Measurements from ENCODE around the gene MAPK10. TPM values are rescaled to one million over a fixed set of nuclear protein-coding genes. Genes with fewer than 3 reads are reported as not detected.

Gene MAPK10
- total RNA-seq, 2 donors from 2014 or later, result 0.87 to 0.95 TPM

- H3K4me3 Mint-ChIP-seq, result no peak overlapping the region
- peaks cover 9% of the 10 kb centered on the region for H3K27me3 Mint-ChIP-seq
- H3K9me3 Mint-ChIP-seq, result no peaks in the 10 kb centered on the region
- ATAC-seq (replicated peaks), result no peak
- no peaks in the 10 kb centered on the region for H3K4me1 Mint-ChIP-seq
- H3K36me3 Mint-ChIP-seq (ENCODE audit: low read depth), result no peaks in the 10 kb centered on the region
- no peak overlapping the region for H3K27ac Mint-ChIP-seq
Observed at GRCh38 chr4:86278126-86278525, 81.7 kb downstream of the MAPK10 start.

- no peaks in the 10 kb centered on the region for H3K9me3 Mint-ChIP-seq
- H3K27me3 Mint-ChIP-seq, result peaks cover 9% of the 10 kb centered on the region
- H3K4me1 Mint-ChIP-seq, result no peaks in the 10 kb centered on the region
- H3K36me3 Mint-ChIP-seq (ENCODE audit: low read depth), result no peaks in the 10 kb centered on the region
- no peak overlapping the region for H3K27ac Mint-ChIP-seq
- H3K4me3 Mint-ChIP-seq, result no peak overlapping the region
- ATAC-seq (replicated peaks), result no peak
Observed at GRCh38 chr4:86274642-86275041, 85.2 kb downstream of the MAPK10 start.

GRCh38 chr4:86272669-86273068 is 87.2 kb downstream of the MAPK10 start:
- Mint-ChIP-seq H3K27ac (no peak overlapping the region), H3K4me1 (no peaks in the 10 kb centered on the region), H3K9me3 (no peaks in the 10 kb centered on the region), H3K27me3 (peaks cover 9% of the 10 kb centered on the region), H3K4me3 (no peak overlapping the region), H3K36me3 (ENCODE audit: low read depth) (no peaks in the 10 kb centered on the region)
- ATAC-seq (replicated peaks), result no peak

GRCh38 chr4:86271057-86271456 is 88.8 kb downstream of the MAPK10 start:
- no peaks in the 10 kb centered on the region for H3K9me3 Mint-ChIP-seq
- ATAC-seq (replicated peaks), result no peak
- H3K4me1 Mint-ChIP-seq, result no peaks in the 10 kb centered on the region
- no peaks in the 10 kb centered on the region for H3K36me3 Mint-ChIP-seq (ENCODE audit: low read depth)
- H3K4me3 Mint-ChIP-seq, result no peak overlapping the region
- H3K27ac Mint-ChIP-seq, result no peak overlapping the region
- H3K27me3 Mint-ChIP-seq, result peaks cover 6% of the 10 kb centered on the region

- Mint-ChIP-seq H3K4me1 (no peaks in the 10 kb centered on the region), H3K27me3 (peaks cover under 1% of the 10 kb centered on the region), H3K4me3 (no peak overlapping the region), H3K9me3 (no peaks in the 10 kb centered on the region), H3K36me3 (ENCODE audit: low read depth) (no peaks in the 10 kb centered on the region), H3K27ac (no peak overlapping the region)
- ATAC-seq (replicated peaks), result no peak
Observed at GRCh38 chr4:86269354-86269753, 90.5 kb downstream of the MAPK10 start.

GRCh38 chr4:86264241-86264640 is 95.6 kb downstream of the MAPK10 start:
- H3K27me3 Mint-ChIP-seq, result no peaks in the 10 kb centered on the region
- no peaks in the 10 kb centered on the region for H3K9me3 Mint-ChIP-seq
- no peaks in the 10 kb centered on the region for H3K36me3 Mint-ChIP-seq (ENCODE audit: low read depth)
- ATAC-seq (replicated peaks), result no peak
- H3K27ac Mint-ChIP-seq, result no peak overlapping the region
- H3K4me3 Mint-ChIP-seq, result no peak overlapping the region
- no peaks in the 10 kb centered on the region for H3K4me1 Mint-ChIP-seq

- no peak for ATAC-seq (replicated peaks)
- H3K4me1 Mint-ChIP-seq, result no peaks in the 10 kb centered on the region
- H3K36me3 Mint-ChIP-seq (ENCODE audit: low read depth), result no peaks in the 10 kb centered on the region
- H3K27ac Mint-ChIP-seq, result no peak overlapping the region
- H3K27me3 Mint-ChIP-seq, result no peaks in the 10 kb centered on the region
- no peaks in the 10 kb centered on the region for H3K9me3 Mint-ChIP-seq
- no peak overlapping the region for H3K4me3 Mint-ChIP-seq
Observed at GRCh38 chr4:86261636-86262035, 98.2 kb downstream of the MAPK10 start.

- no peak overlapping the region for H3K4me3 Mint-ChIP-seq
- H3K27ac Mint-ChIP-seq, result no peak overlapping the region
- no peaks in the 10 kb centered on the region for H3K36me3 Mint-ChIP-seq (ENCODE audit: low read depth)
- no peaks in the 10 kb centered on the region for H3K4me1 Mint-ChIP-seq
- ATAC-seq (replicated peaks), result no peak
- no peaks in the 10 kb centered on the region for H3K27me3 Mint-ChIP-seq
- H3K9me3 Mint-ChIP-seq, result no peaks in the 10 kb centered on the region
Observed at GRCh38 chr4:86256086-86256485, 103.8 kb downstream of the MAPK10 start.

- no peaks in the 10 kb centered on the region for H3K4me1 Mint-ChIP-seq
- no peaks in the 10 kb centered on the region for H3K36me3 Mint-ChIP-seq (ENCODE audit: low read depth)
- ATAC-seq (replicated peaks), result no peak
- no peaks in the 10 kb centered on the region for H3K9me3 Mint-ChIP-seq
- H3K27ac Mint-ChIP-seq, result no peak overlapping the region
- H3K27me3 Mint-ChIP-seq, result no peaks in the 10 kb centered on the region
- H3K4me3 Mint-ChIP-seq, result no peak overlapping the region
Observed at GRCh38 chr4:86250619-86251018, 109.2 kb downstream of the MAPK10 start.

GRCh38 chr4:86250006-86250405 is 109.8 kb downstream of the MAPK10 start:
- Mint-ChIP-seq H3K36me3 (ENCODE audit: low read depth) (no peaks in the 10 kb centered on the region), H3K4me1 (no peaks in the 10 kb centered on the region), H3K27me3 (no peaks in the 10 kb centered on the region), H3K9me3 (no peaks in the 10 kb centered on the region), H3K4me3 (no peak overlapping the region), H3K27ac (no peak overlapping the region)
- ATAC-seq (replicated peaks), result no peak

GRCh38 chr4:86249074-86249473 is 110.8 kb downstream of the MAPK10 start:
- ATAC-seq (replicated peaks), result no peak
- Mint-ChIP-seq H3K27ac (no peak overlapping the region), H3K9me3 (no peaks in the 10 kb centered on the region), H3K4me1 (no peaks in the 10 kb centered on the region), H3K4me3 (no peak overlapping the region), H3K36me3 (ENCODE audit: low read depth) (no peaks in the 10 kb centered on the region), H3K27me3 (no peaks in the 10 kb centered on the region)

- Mint-ChIP-seq H3K4me1 (no peaks in the 10 kb centered on the region), H3K27me3 (peaks cover 4% of the 10 kb centered on the region)
Observed at GRCh38 chr4:86247906-86248305, 111.9 kb downstream of the MAPK10 start.

GRCh38 chr4:86247320-86247719 is 112.5 kb downstream of the MAPK10 start:
- peaks cover 4% of the 10 kb centered on the region for H3K27me3 Mint-ChIP-seq
- no peak overlapping the region for H3K4me3 Mint-ChIP-seq
- no peak overlapping the region for H3K27ac Mint-ChIP-seq
- ATAC-seq (replicated peaks), result no peak
- no peaks in the 10 kb centered on the region for H3K36me3 Mint-ChIP-seq (ENCODE audit: low read depth)
- H3K4me1 Mint-ChIP-seq, result no peaks in the 10 kb centered on the region
- peaks cover 6% of the 10 kb centered on the region for H3K9me3 Mint-ChIP-seq

More at GRCh38 chr4:86247906-86248305, 111.9 kb downstream of the MAPK10 start:
- H3K27ac Mint-ChIP-seq, result no peak overlapping the region
- peaks cover 6% of the 10 kb centered on the region for H3K9me3 Mint-ChIP-seq
- no peaks in the 10 kb centered on the region for H3K36me3 Mint-ChIP-seq (ENCODE audit: low read depth)
- ATAC-seq (replicated peaks), result no peak
- no peak overlapping the region for H3K4me3 Mint-ChIP-seq

GRCh38 chr4:86243750-86244149 is 116.1 kb downstream of the MAPK10 start:
- Mint-ChIP-seq H3K4me1 (no peaks in the 10 kb centered on the region), H3K27me3 (peaks cover 4% of the 10 kb centered on the region), H3K9me3 (peaks cover 10% of the 10 kb centered on the region), H3K4me3 (no peak overlapping the region), H3K36me3 (ENCODE audit: low read depth) (no peaks in the 10 kb centered on the region), H3K27ac (no peak overlapping the region)
- ATAC-seq (replicated peaks), result no peak

GRCh38 chr4:86242677-86243076 is 117.2 kb downstream of the MAPK10 start:
- no peak overlapping the region for H3K4me3 Mint-ChIP-seq
- no peaks in the 10 kb centered on the region for H3K36me3 Mint-ChIP-seq (ENCODE audit: low read depth)
- H3K4me1 Mint-ChIP-seq, result no peaks in the 10 kb centered on the region
- no peak overlapping the region for H3K27ac Mint-ChIP-seq
- H3K27me3 Mint-ChIP-seq, result peaks cover 4% of the 10 kb centered on the region
- ATAC-seq (replicated peaks), result no peak
- peaks cover 15% of the 10 kb centered on the region for H3K9me3 Mint-ChIP-seq

- H3K4me3 Mint-ChIP-seq, result no peak overlapping the region
- H3K4me1 Mint-ChIP-seq, result no peaks in the 10 kb centered on the region
- no peak overlapping the region for H3K27ac Mint-ChIP-seq
- H3K9me3 Mint-ChIP-seq, result peaks cover 15% of the 10 kb centered on the region
- ATAC-seq (replicated peaks), result no peak
- no peaks in the 10 kb centered on the region for H3K27me3 Mint-ChIP-seq
- H3K36me3 Mint-ChIP-seq (ENCODE audit: low read depth), result no peaks in the 10 kb centered on the region
Observed at GRCh38 chr4:86235549-86235948, 124.3 kb downstream of the MAPK10 start.

Measured in activated T-helper 17 cell treated with anti-CD3 and anti-CD28 coated beads, Interleukin-2, amount 50 U/mL, for 72 hours (primary cell).